Stimulated activated CD4-positive, alpha-beta T cell treated with anti-CD3 and anti-CD28 coated beads, Interleukin-12 subunit alpha, Interleukin-12 subunit beta, amount 100 ng/mL, for 24 hours (primary cell): ENCODE measurements around the gene HIVEP3.

ENCODE experiments used
- DNase-seq, 2 experiments: peaks; one replicate each; pipeline ENCODE4 v3.0.0-alpha.2; 2020; ENCODE audit warnings: low read depth in 2 of 2

The HIVEP3 gene

GRCh38 chr1:41468122-41468762 lies 450.5 kb downstream of the HIVEP3 start:
- no peak for DNase-seq

DNA sequence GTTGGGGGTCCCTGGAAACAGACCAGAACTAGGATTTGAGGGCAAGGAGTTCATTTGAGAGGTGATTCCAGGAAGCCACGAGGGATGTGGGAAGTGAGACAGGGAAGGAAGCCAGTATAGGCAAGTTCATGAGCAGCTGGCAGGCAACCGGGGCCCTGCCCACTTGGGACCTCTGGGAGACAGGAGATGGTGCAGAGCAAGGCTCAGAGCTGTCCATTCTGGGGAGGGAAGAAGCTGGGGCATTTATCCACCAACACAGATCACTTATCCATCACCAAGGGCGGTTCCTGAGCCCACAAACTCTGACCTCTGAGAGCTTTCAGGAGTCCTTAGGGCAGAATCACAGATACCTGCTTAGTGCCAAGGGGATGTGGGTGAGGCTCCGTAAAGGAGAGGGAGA lies 451.0 kb downstream of the HIVEP3 start:
- no peak for DNase-seq

DNA sequence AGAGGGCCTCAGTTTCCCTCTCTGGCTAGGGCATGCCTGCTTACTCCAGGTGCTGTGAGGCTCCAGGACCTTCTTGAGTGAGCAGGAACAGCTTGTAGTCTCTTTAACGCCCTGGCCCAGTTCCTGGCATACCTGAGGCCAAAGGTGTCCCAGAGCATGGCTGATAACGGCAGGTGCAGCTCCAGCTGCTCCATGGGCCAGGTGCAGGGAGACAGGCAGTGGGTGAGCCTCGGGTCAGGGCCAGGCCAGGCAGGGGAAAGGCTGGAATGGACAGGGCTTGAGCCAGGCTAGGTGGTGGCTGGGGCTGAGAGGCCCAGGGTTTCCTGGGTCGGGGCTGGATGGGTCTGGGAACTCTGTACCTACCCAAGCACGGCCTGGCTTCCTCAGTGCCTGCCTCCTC lies 452.6 kb downstream of the HIVEP3 start:
- DNase-seq, result no peak

DNA sequence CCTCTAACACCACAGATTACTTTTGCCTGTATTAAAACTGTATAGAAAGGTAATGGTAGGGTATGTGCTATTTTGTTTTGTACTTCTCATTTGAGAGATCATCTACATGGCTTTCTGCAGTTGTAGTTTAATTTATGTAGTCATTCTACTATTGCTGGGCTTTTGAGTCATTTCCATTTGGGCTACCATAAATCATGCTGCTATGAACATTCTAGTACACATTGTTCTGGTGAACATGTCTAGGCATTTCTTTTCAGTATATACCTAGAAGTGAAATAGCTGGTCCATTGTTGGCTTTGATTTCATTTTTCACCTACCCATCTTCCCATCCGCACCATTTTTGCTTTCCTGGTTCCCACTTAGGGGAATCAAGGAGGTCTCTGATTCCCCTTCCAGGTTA lies 453.0 kb downstream of the HIVEP3 start:
- DNase-seq, result no peak

DNA sequence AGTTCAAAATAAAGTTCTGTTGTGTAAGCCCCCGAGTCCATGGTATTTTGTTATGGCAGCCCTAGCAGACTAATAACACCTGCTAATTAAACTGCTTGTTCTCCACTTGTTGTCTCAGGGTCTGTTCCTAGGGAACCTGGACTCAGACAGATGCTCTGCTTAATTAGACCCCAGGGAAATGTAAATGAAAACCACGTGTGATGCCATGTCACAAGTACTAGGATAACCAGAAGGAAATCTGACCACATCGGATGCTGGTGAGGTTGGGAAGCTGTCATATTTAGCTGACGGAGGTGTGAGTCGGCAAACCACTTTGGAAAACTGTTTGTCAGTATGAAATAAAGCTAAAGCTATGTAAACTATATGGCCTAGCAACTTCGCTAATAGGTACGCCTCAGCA lies 453.8 kb downstream of the HIVEP3 start:
- no peak for DNase-seq

- no peak for DNase-seq
Observed at GRCh38 chr1:41463516-41463915, 455.2 kb downstream of the HIVEP3 start.

DNA sequence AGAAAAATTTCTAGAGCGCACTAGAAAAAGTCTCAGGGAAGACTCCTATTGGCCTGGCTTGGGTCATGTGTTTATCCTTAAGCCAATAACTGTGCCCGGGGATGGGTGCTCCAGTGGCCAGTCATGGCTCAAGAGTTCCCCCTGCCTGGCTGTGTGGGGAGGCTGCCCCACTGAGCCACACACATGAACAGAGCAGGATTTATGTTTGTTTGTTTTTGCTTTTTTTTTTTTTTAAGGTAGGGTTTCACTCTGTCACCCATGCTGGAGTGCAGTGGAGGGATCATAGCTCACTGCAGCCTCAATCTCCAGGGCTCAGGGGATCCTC lies 456.1 kb downstream of the HIVEP3 start:
- DNase-seq, result no peak

GRCh38 chr1:41461790-41462679 lies 456.7 kb downstream of the HIVEP3 start:
- DNase-seq, result no peak

- DNase-seq, result no peak
Observed at GRCh38 chr1:41456847-41457540, 461.7 kb downstream of the HIVEP3 start.
